ENCODE measurements around the gene ACOT7. TPM values are rescaled to one million over a fixed set of nuclear protein-coding genes. Genes with fewer than 3 reads are reported as not detected.
"Not testable (repeated sequence)": the region's sequence is repeated elsewhere in the genome, so short reads cannot be mapped to it uniquely, and the experiment has no call there.

The ACOT7 gene
- total and polyA plus RNA-seq, 7 donors, result 2.3 to 12.4 (median 4.1) TPM

GRCh38 chr1:6370006-6370405 lies 23.6 kb downstream of the ACOT7 start:
- no peak for ATAC-seq
- no peak for DNase-seq
- no peaks in the 10 kb centered on the region for H3K36me3 ChIP-seq (ENCODE audit: insufficient read depth in 1 of 2, low read depth in 1 of 2)
- no peak for TF ChIP-seq CTCF (IDR thresholded peaks at IDR 0.05)
- no peak overlapping the region for H3K4me3 ChIP-seq
- WGBS, 3 donors, result 64 to 77% (median 71%) methylated on average over 4 of the region's 4 CpGs
- intact Hi-C loops (cut with DNase I), result no loop called here
- no peaks in the 10 kb centered on the region for H3K9me3 ChIP-seq
- no peaks in the 10 kb centered on the region for H3K27me3 ChIP-seq (ENCODE audit: insufficient read depth in 3 of 3, low read length in 2 of 3)
- no peaks in the 10 kb centered on the region for H3K4me1 ChIP-seq
- H3K27ac ChIP-seq, result no peak overlapping the region

GRCh38 chr1:6367381-6368012 lies 26.1 kb downstream of the ACOT7 start:
- no peak for TF ChIP-seq CTCF (IDR thresholded peaks at IDR 0.05)

GRCh38 chr1:6365047-6365446 lies 28.5 kb downstream of the ACOT7 start:
- H3K27ac ChIP-seq, result no peak overlapping the region
- intact Hi-C loops (cut with DNase I), result no loop called here
- H3K9me3 ChIP-seq, result no peaks in the 10 kb centered on the region
- ATAC-seq (no peak), DNase-seq (no peak)
- no peak overlapping the region for H3K4me3 ChIP-seq
- no peaks in the 10 kb centered on the region for H3K27me3 ChIP-seq (ENCODE audit: insufficient read depth in 3 of 3, low read length in 2 of 3)
- no peaks in the 10 kb centered on the region for H3K4me1 ChIP-seq
- TF ChIP-seq CTCF (IDR thresholded peaks at IDR 0.05), result no peak
- whole genome bisulfite sequencing, 3 donors, result 91 to 97% (median 91%) methylated on average over 5 of the region's 5 CpGs
- no peaks in the 10 kb centered on the region for H3K36me3 ChIP-seq (ENCODE audit: insufficient read depth in 1 of 2, low read depth in 1 of 2)

More at GRCh38 chr1:6367381-6368012, 26.1 kb downstream of the ACOT7 start:
- peak; percentile 45 to 65 (median 49) for ATAC-seq
- Histone ChIP-seq H3K36me3 (ENCODE audit: insufficient read depth in 1 of 2, low read depth in 1 of 2) (no peaks in the 10 kb centered on the region), H3K4me3 (no peak overlapping the region), H3K4me1 (no peaks in the 10 kb centered on the region), H3K27me3 (ENCODE audit: insufficient read depth in 3 of 3, low read length in 2 of 3) (no peaks in the 10 kb centered on the region), H3K27ac (no peak overlapping the region), H3K9me3 (no peaks in the 10 kb centered on the region)
- WGBS, 3 donors, result 50 to 63% (median 63%) methylated on average over 9 of the region's 9 CpGs
- intact Hi-C loops (cut with DNase I), result no loop called here
- no peak for DNase-seq

GRCh38 chr1:6363085-6363884 lies 30.3 kb downstream of the ACOT7 start:
- intact Hi-C loops (cut with DNase I), result loop anchor here in 1 of 2 donors (2.0 kb wide), 1 partner anchor 42 kb away; no protein-coding TSS in a partner anchor
- peak; percentile 70 to 86 for DNase-seq
- WGBS, 3 donors, result 28 to 36% (median 29%) methylated on average over 20 of the region's 20 CpGs
- H3K36me3 ChIP-seq (ENCODE audit: insufficient read depth in 1 of 2, low read depth in 1 of 2); H3K27ac ChIP-seq; H3K9me3 ChIP-seq; H3K4me3 ChIP-seq; H3K4me1 ChIP-seq; H3K27me3 ChIP-seq (ENCODE audit: insufficient read depth in 3 of 3, low read length in 2 of 3): not testable (repeated sequence)
- peak; percentile 76 for TF ChIP-seq CTCF (IDR thresholded peaks at IDR 0.05)
- peak in 2 of 4 donors; percentile 46 to 67 for ATAC-seq

All from psoas muscle (tissue), 8 donors.